ENCODE data around the gene GDF11. TPM values are rescaled to one million over a fixed set of nuclear protein-coding genes. Genes with fewer than 3 reads are reported as not detected.

GDF11 gene
- total and polyA plus RNA-seq, 2 of the 4 experiments (the other 2 are of a cell fraction), result 2.7 to 12.9 TPM

DNA sequence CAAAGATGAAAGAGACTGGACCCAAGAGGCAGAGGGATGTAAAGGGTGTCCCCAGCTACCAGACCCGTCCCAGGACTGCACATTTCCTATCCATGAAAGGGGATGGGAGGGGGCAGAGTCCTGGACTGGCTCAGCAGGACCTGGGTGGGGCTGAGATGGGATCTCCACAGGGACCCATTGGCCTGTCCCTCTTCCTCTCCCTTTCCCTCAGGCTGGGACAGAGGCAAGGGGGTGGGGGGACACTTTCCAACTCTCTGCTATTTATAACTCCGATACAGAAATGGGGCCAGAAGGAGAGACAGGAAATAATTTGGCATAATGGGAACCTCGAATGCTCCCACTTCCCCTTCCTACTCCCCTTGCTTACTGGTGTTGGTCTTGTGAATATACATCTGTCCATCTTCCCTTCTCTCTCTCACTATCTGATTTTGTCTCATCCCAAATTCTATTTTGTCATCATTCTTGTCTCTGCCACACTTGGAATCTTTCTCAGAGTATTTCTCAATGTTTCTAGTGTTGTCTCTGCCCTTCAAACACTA, 34.2 kb upstream of the GDF11 start:
- no peak overlapping the region for H4K91ac ChIP-seq (ENCODE audit: insufficient read depth, low read depth, low read length)
- no peak overlapping the region for H3K18ac ChIP-seq (ENCODE audit: low read depth, low read length)
- no peaks in the 10 kb centered on the region for H3K9me3 ChIP-seq (ENCODE audit: control insufficient read depth, insufficient read depth, low read length)
- H3K27ac ChIP-seq (ENCODE audit: insufficient read depth, low read length), result no peak overlapping the region
- in situ Hi-C loops (cut with MboI; ENCODE audit: low sequenced_read_pairs) (no loop called here), dilution Hi-C loops (cut with HindIII; ENCODE audit: low sequenced_read_pairs, unreplicated experiment) (no loop called here), intact Hi-C loops (cut with micrococcal nuclease) (no loop called here)
- 0 out of 2 replicates have a peak overlapping the region, but pooled peaks have one; percentile 11 for H4K5ac ChIP-seq (ENCODE audit: low read depth, low read length)
- H2BK120ac ChIP-seq (ENCODE audit: low read depth, low read length), result no peak overlapping the region
- H2AK5ac ChIP-seq (ENCODE audit: low read depth, low read length), result 0 out of 2 replicates have a peak overlapping the region, but pooled peaks have one; percentile 4
- H4K8ac ChIP-seq (ENCODE audit: low read depth in 2 of 2, low read length in 2 of 2), result no peak overlapping the region
- BruUV-seq (replicated peaks), result no TSS peak
- ChIA-PET CTCF (no interaction called here), POLR2A (ENCODE audit: unreplicated experiment) (no interaction called here)
- no peak overlapping the region for H2AK9ac ChIP-seq (replicated peaks; ENCODE audit: low read depth, low read length, poor library complexity)
- H3K27me3 ChIP-seq (ENCODE audit: control insufficient read depth, insufficient read depth, low read length), result peaks cover 25% of the 10 kb centered on the region
- no peak overlapping the region for H2BK15ac ChIP-seq (ENCODE audit: low read depth, low read length)
- H2BK5ac ChIP-seq (ENCODE audit: low read depth, low read length, poor library complexity, severe bottlenecking), result no peak overlapping the region
- no peak overlapping the region for H3K56ac ChIP-seq (ENCODE audit: extremely low read depth, insufficient read depth, low read length)
- peaks cover 10% of the 10 kb centered on the region; the same call in 1 of the 2 replicates for H3K4me1 ChIP-seq (ENCODE audit: control insufficient read depth, insufficient read depth, low read length)
- H4K20me1 ChIP-seq (ENCODE audit: insufficient read depth, low read length), result no peaks in the 10 kb centered on the region
- H3K14ac ChIP-seq (replicated peaks; ENCODE audit: low read depth, low read length), result no peak overlapping the region
- H2BK20ac ChIP-seq (ENCODE audit: low read depth, low read length), result no peak overlapping the region
- H3K36me3 ChIP-seq (ENCODE audit: control insufficient read depth, insufficient read depth, low read length), result no peaks in the 10 kb centered on the region
- H3K4me2 ChIP-seq (ENCODE audit: low read depth, low read length), result peak overlapping the region; percentile 98
- TF ChIP-seq RFX5 (IDR thresholded peaks at IDR 0.05; ENCODE audit: low read depth, low read length) (no peak), NFE2L2 (IDR thresholded peaks at IDR 0.05; ENCODE audit: low read depth, low read length) (no peak), SMC3 (IDR thresholded peaks at IDR 0.05; ENCODE audit: low read depth, low read length) (no peak), RCOR1 (IDR thresholded peaks at IDR 0.05; ENCODE audit: insufficient replicate concordance, low read length) (no peak), POLR2A (IDR thresholded peaks at IDR 0.05; ENCODE audit: low read depth, low read length) (no peak), FOS (IDR thresholded peaks at IDR 0.05; ENCODE audit: low read depth, low read length) (no peak), MXI1 (IDR thresholded peaks at IDR 0.05; ENCODE audit: borderline replicate concordance, low read depth, low read length) (no peak), BHLHE40 (IDR thresholded peaks at IDR 0.05; ENCODE audit: low read depth, low read length) (no peak), MAFK (IDR thresholded peaks at IDR 0.05; ENCODE audit: low read depth, low read length) (no peak), MAZ (IDR thresholded peaks at IDR 0.05; ENCODE audit: borderline replicate concordance, low read depth, low read length) (no peak), CHD1 (IDR thresholded peaks at IDR 0.05; ENCODE audit: low read depth, low read length) (no peak), CEBPB (IDR thresholded peaks at IDR 0.05; ENCODE audit: low read depth, low read length) (no peak), RAD21 (IDR thresholded peaks at IDR 0.05; ENCODE audit: low read length) (no peak)
- TF ChIP-seq, protein P1, sequence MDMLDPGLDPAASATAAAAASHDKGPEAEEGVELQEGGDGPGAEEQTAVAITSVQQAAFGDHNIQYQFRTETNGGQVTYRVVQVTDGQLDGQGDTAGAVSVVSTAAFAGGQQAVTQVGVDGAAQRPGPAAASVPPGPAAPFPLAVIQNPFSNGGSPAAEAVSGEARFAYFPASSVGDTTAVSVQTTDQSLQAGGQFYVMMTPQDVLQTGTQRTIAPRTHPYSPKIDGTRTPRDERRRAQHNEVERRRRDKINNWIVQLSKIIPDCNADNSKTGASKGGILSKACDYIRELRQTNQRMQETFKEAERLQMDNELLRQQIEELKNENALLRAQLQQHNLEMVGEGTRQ (IDR thresholded peaks at IDR 0.05; ENCODE audit: low read depth, low read length), result no peak
- TF ChIP-seq, protein P2, sequence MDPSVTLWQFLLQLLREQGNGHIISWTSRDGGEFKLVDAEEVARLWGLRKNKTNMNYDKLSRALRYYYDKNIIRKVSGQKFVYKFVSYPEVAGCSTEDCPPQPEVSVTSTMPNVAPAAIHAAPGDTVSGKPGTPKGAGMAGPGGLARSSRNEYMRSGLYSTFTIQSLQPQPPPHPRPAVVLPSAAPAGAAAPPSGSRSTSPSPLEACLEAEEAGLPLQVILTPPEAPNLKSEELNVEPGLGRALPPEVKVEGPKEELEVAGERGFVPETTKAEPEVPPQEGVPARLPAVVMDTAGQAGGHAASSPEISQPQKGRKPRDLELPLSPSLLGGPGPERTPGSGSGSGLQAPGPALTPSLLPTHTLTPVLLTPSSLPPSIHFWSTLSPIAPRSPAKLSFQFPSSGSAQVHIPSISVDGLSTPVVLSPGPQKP (IDR thresholded peaks at IDR 0.05; ENCODE audit: borderline replicate concordance, low read depth, low read length), result no peak
- TF ChIP-seq, protein P3, sequence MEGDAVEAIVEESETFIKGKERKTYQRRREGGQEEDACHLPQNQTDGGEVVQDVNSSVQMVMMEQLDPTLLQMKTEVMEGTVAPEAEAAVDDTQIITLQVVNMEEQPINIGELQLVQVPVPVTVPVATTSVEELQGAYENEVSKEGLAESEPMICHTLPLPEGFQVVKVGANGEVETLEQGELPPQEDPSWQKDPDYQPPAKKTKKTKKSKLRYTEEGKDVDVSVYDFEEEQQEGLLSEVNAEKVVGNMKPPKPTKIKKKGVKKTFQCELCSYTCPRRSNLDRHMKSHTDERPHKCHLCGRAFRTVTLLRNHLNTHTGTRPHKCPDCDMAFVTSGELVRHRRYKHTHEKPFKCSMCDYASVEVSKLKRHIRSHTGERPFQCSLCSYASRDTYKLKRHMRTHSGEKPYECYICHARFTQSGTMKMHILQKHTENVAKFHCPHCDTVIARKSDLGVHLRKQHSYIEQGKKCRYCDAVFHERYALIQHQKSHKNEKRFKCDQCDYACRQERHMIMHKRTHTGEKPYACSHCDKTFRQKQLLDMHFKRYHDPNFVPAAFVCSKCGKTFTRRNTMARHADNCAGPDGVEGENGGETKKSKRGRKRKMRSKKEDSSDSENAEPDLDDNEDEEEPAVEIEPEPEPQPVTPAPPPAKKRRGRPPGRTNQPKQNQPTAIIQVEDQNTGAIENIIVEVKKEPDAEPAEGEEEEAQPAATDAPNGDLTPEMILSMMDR (conservative IDR thresholded peaks at IDR 0.05; ENCODE audit: low read depth, low read length), result no peak
- H3K4ac ChIP-seq (ENCODE audit: low read depth, low read length), result no peak overlapping the region
- H2AFZ ChIP-seq (replicated peaks; ENCODE audit: low read length, poor library complexity), result peak overlapping the region; percentile 69
- no peak overlapping the region; the same call in 1 of the 2 replicates for H3K23ac ChIP-seq (ENCODE audit: low read depth, low read length)
- H3K79me1 ChIP-seq (ENCODE audit: low read depth in 1 of 2, low read length in 2 of 2), result no peaks in the 10 kb centered on the region
- ATAC-seq (ENCODE audit: low read depth) (no peak), DNase-seq (no peak)
- no peaks in the 10 kb centered on the region; the same call in 1 of the 2 replicates for H3K9me1 ChIP-seq (ENCODE audit: insufficient read depth, low read length)
- H3K4me3 ChIP-seq (ENCODE audit: insufficient read depth, low read depth, low read length), result no peak overlapping the region; the same call in 1 of the 2 replicates
- WGBS, 2 experiments (ENCODE audit: extremely low coverage in 2 of 2, insufficient read length in 1 of 2), result no CpG with 5 or more reads among the region's 3 CpGs
- no peak overlapping the region for H3K9ac ChIP-seq (ENCODE audit: low read depth, low read length)

All from IMR-90 (cell line).